RWPE2 (cell line): ENCODE data around the gene ITPKB.

Source experiments
- ATAC-seq: fragments of 200-7000 bp; cut with Tn5 transposase; 3 replicates; pipeline ENCODE4 v1.9.1; 2021; ENCODE audit warnings: low read depth
- DNase-seq: peaks from one replicate; pipeline ENCODE4 v3.0.0-alpha.2; 2020; ENCODE audit warnings: low spot score
- H3K27ac ChIP-seq: fragments of 450-650 bp; 2 replicates; pipeline ENCODE4 v1.5.1; 2017; ENCODE audit warnings: mild to moderate bottlenecking; ENCODE audit not compliant: poor library complexity, severe bottlenecking
- H3K27me3 ChIP-seq: fragments of 250-450 bp; sonication (Bioruptor Pico); 2 replicates; pipeline ENCODE4 v1.5.1; 2021; ENCODE audit warnings: mild to moderate bottlenecking, moderate library complexity; ENCODE audit not compliant: insufficient read depth, poor library complexity, severe bottlenecking
- H3K36me3 ChIP-seq: fragments of 250-450 bp; sonication (Bioruptor Pico); 2 replicates; pipeline ENCODE4 v1.5.1; 2020; ENCODE audit warnings: low read depth, mild to moderate bottlenecking, moderate library complexity
- H3K4me1 ChIP-seq: fragments of 250-450 bp; sonication (Bioruptor Pico); 2 replicates; pipeline ENCODE4 v1.5.1; 2021; ENCODE audit warnings: mild to moderate bottlenecking, moderate library complexity; ENCODE audit not compliant: insufficient read depth, poor library complexity, severe bottlenecking
- H3K4me3 ChIP-seq: fragments of 250-450 bp; sonication (Bioruptor Pico); 2 replicates; pipeline ENCODE4 v1.5.1; 2021; ENCODE audit warnings: mild to moderate bottlenecking, moderate library complexity; ENCODE audit not compliant: severe bottlenecking
- H3K9me3 ChIP-seq: fragments of 250-450 bp; sonication (Bioruptor Pico); 2 replicates; pipeline ENCODE4 v1.5.1; 2021; ENCODE audit warnings: mild to moderate bottlenecking, moderate library complexity; ENCODE audit not compliant: severe bottlenecking
- CTCF ChIP-seq: fragments of 450-650 bp; IDR thresholded peaks from one replicate; pipeline ENCODE4 v1.5.1; 2017; ENCODE audit warnings: mild to moderate bottlenecking, moderate library complexity; ENCODE audit not compliant: poor library complexity, severe bottlenecking

The ITPKB gene

GRCh38 chr1:226627924-226628611, 111.0 kb downstream of the ITPKB start:
- no peaks in the 10 kb centered on the region for H3K36me3 ChIP-seq
- ATAC-seq (no peak), DNase-seq (no peak)
- H3K27ac ChIP-seq: no peak overlapping the region
- H3K9me3 ChIP-seq: no peaks in the 10 kb centered on the region
- no peak overlapping the region for H3K4me3 ChIP-seq
- TF ChIP-seq CTCF: no peak
- no peaks in the 10 kb centered on the region for H3K27me3 ChIP-seq
- H3K4me1 ChIP-seq: no peaks in the 10 kb centered on the region

DNA sequence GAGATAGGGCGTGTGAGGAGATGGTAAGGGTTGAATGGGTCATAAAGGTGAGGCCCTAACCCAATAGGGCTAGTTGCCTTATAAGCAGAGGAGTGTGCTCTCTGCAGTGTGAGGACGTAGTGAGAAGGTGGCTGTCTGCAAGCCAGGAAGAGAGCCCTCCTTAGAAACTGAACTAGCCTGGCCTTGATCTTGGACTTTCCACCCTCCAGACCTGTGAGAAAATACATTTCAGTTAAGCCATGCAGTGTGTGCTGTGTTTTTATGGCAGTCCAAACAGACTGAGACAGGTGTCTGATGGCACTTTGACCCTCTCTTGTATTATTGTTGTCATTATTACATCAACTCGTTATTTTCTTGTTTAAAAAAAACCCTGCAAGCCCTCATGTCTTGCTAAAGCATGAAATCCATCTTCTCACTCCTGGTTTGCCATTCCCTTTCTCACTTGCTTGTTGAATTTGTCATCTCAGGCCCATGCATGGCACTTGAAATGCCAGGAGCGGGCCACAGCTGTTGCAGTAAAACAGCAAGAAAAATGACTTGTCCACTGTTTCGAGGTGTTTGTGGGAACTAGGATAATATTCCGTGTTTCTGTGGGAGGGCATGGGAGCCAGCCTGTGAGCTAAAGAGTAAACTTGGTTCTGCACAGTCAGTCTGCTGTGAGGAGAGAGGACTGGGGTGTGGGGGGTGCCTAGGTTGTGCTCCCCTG, 111.9 kb downstream of the ITPKB start:
- DNase-seq (no peak), ATAC-seq (no peak)
- no peak overlapping the region for H3K27ac ChIP-seq
- no peak overlapping the region for H3K4me3 ChIP-seq
- no peaks in the 10 kb centered on the region for H3K4me1 ChIP-seq
- H3K9me3 ChIP-seq: no peaks in the 10 kb centered on the region
- TF ChIP-seq CTCF: no peak
- H3K36me3 ChIP-seq: no peaks in the 10 kb centered on the region
- no peaks in the 10 kb centered on the region for H3K27me3 ChIP-seq

- no peak overlapping the region for H3K4me3 ChIP-seq
- H3K27me3 ChIP-seq: no peaks in the 10 kb centered on the region
- no peak for DNase-seq
- peak; percentile 56 for TF ChIP-seq CTCF
- H3K9me3 ChIP-seq: no peaks in the 10 kb centered on the region
- H3K36me3 ChIP-seq: no peaks in the 10 kb centered on the region
- H3K27ac ChIP-seq: no peak overlapping the region
- no peak for ATAC-seq
- no peaks in the 10 kb centered on the region for H3K4me1 ChIP-seq
Observed at GRCh38 chr1:226626577-226626956, 112.5 kb downstream of the ITPKB start.

- H3K36me3 ChIP-seq: no peaks in the 10 kb centered on the region
- H3K4me3 ChIP-seq: no peak overlapping the region
- ATAC-seq (no peak), DNase-seq (no peak)
- H3K27ac ChIP-seq: no peak overlapping the region
- H3K27me3 ChIP-seq: no peaks in the 10 kb centered on the region
- no peaks in the 10 kb centered on the region for H3K4me1 ChIP-seq
- no peaks in the 10 kb centered on the region for H3K9me3 ChIP-seq
- no peak for TF ChIP-seq CTCF
Observed at GRCh38 chr1:226625832-226626576, 113.1 kb downstream of the ITPKB start.

GRCh38 chr1:226625326-226625725, 113.8 kb downstream of the ITPKB start:
- no peak for DNase-seq
- H3K4me3 ChIP-seq: no peak overlapping the region
- TF ChIP-seq CTCF: no peak
- H3K27ac ChIP-seq: peak overlapping the region; percentile 28
- no peaks in the 10 kb centered on the region for H3K27me3 ChIP-seq
- no peaks in the 10 kb centered on the region for H3K36me3 ChIP-seq
- no peaks in the 10 kb centered on the region for H3K9me3 ChIP-seq
- no peak for ATAC-seq
- H3K4me1 ChIP-seq: no peaks in the 10 kb centered on the region
